CD8-positive, alpha-beta memory T cell (primary cell): Measurements from ENCODE around the gene TAS2R42. TPM values are rescaled to one million over a fixed set of nuclear protein-coding genes. Genes with fewer than 3 reads are reported as not detected.

ENCODE experiments used
- CTCF ChIA-PET: fragments of 350-600 bp; sonication (Branson Sonifier 250); formaldehyde crosslinking; loops from one replicate; lab custom pipeline; 2021; ENCODE audit warnings: antibody characterized with exemption; lab: Charles Lee
- POLR2A ChIA-PET: fragments of 350-600 bp; sonication (Branson Sonifier 250); formaldehyde crosslinking; loops from one replicate; lab custom pipeline; 2021; ENCODE audit warnings: antibody characterized with exemption; lab: Charles Lee
- DNase-seq, 5 donors: peaks; one replicate each; pipeline versions ENCODE4 v3.0.0 to v3.0.0-alpha.2; 2020 to 2022; ENCODE audit warnings: mixed read lengths in 1 of 5
- H3K27ac ChIP-seq: one replicate; pipeline ENCODE4 v1.7.0; 2013; ENCODE audit warnings: low read depth, mild to moderate bottlenecking, low read length, moderate library complexity
- H3K27me3 ChIP-seq: 2 replicates; pipeline ENCODE4 v1.7.0; 2013; ENCODE audit warnings: low read length, mild to moderate bottlenecking; ENCODE audit not compliant: insufficient read depth, poor library complexity, severe bottlenecking
- H3K36me3 ChIP-seq: 2 replicates; pipeline ENCODE4 v1.7.0; 2013; ENCODE audit warnings: mild to moderate bottlenecking, low read length, moderate library complexity; ENCODE audit not compliant: insufficient read depth
- H3K4me1 ChIP-seq: 2 replicates; pipeline ENCODE4 v1.7.0; 2013; ENCODE audit warnings: mild to moderate bottlenecking, low read length, moderate library complexity; ENCODE audit not compliant: insufficient read depth
- H3K4me3 ChIP-seq: 2 replicates; pipeline ENCODE4 v1.7.0; 2013; ENCODE audit warnings: mild to moderate bottlenecking, low read length
- H3K9me3 ChIP-seq: 2 replicates; pipeline ENCODE4 v1.7.0; 2013; ENCODE audit warnings: mild to moderate bottlenecking, low read length
- H3K27ac Mint-ChIP-seq, 8 donors: one replicate each; pipeline ENCODE4 v1.8.0; 2020 to 2021; ENCODE audit warnings: mixed read lengths in 8 of 8, mild to moderate bottlenecking in 6 of 8, inconsistent platforms in 3 of 8, moderate library complexity in 3 of 8
- H3K27me3 Mint-ChIP-seq, 2 donors: one replicate each; pipeline ENCODE4 v1.8.0; 2020 to 2021; ENCODE audit warnings: mixed read lengths in 2 of 2, mild to moderate bottlenecking in 1 of 2, moderate library complexity in 1 of 2
- H3K36me3 Mint-ChIP-seq, 3 donors: one replicate each; pipeline ENCODE4 v1.8.0; 2020 to 2021; ENCODE audit warnings: mixed read lengths in 3 of 3, inconsistent platforms in 1 of 3, mild to moderate bottlenecking in 1 of 3
- H3K4me1 Mint-ChIP-seq, 3 donors: one replicate each; pipeline ENCODE4 v1.8.0; 2020 to 2021; ENCODE audit warnings: mixed read lengths in 3 of 3, inconsistent platforms in 1 of 3, mild to moderate bottlenecking in 1 of 3
- H3K4me3 Mint-ChIP-seq, 7 donors: one replicate each; pipeline ENCODE4 v1.8.0; 2020 to 2021; ENCODE audit warnings: mixed read lengths in 7 of 7, mild to moderate bottlenecking in 6 of 7, moderate library complexity in 4 of 7, inconsistent platforms in 2 of 7
- H3K9me3 Mint-ChIP-seq, 5 donors: one replicate each; pipeline ENCODE4 v1.8.0; 2020 to 2022; ENCODE audit warnings: mixed read lengths in 5 of 5, mild to moderate bottlenecking in 3 of 5, moderate library complexity in 2 of 5, inconsistent platforms in 1 of 5
- polyA plus RNA-seq: library from polyadenylated mRNA; unstranded; fragments of 300-500 nt; fragmentation: Illumina TruSeq; gene quantifications from one replicate; pipeline ENCODE4 v1.2.3, GENCODE V29; 2021
- total RNA-seq, 2 experiments: library from RNA; stranded (reverse); gene quantifications; one replicate each; pipeline ENCODE4 v1.2.3, GENCODE V29; 2021

TAS2R42 gene
- total and polyA plus RNA-seq, 3 experiments from 2014 or later, result not detected

DNA sequence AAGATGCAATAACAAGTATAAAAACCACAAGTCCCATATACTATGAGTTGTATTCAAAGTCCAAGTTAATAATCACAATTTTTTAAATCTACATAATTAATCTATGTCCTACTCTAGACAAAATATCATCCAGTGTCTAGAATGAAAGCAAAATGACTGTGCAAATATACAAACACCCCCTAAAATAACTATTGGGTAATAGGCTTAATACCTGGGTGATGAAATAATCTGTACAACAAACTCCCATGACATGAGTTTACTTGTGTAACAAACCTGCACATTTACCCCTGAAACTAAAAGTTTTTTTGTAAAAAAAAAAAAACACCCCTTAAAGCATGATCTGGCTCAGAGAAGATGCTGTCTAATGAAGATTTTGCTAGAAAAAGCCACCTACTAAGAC lies 4.2 kb downstream of the TAS2R42 start:
- POLR2A ChIA-PET, result no interaction called here
- no peaks in the 10 kb centered on the region for H3K27me3 Mint-ChIP-seq
- H3K36me3 Mint-ChIP-seq, result peaks cover 0 to 6% (median 0%) of the 10 kb centered on the region in 3 donors

DNA sequence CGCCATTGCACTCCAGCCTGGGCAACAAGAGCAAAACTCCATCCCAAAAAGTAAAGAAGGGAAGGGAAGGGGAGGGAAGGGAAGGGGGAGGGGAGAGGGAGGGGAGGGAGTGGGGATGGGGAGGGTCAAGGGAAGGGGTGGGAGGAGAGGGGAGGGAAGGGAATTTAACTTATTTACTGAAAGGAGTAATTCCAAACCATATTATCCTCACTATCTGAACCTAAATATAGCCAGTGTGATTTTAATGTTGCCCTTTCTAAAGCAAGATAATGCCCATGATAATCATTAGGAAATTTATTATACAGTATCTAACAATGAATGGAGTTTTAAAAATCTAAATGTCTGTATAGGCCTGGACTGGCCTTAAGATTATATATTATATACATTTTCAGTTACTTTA lies 8.5 kb downstream of the TAS2R42 start:
- Mint-ChIP-seq H3K4me3 (no peak overlapping the region), H3K4me1 (peaks cover 4 to 21% (median 13%) of the 10 kb centered on the region in 3 donors), H3K36me3 (peaks cover 10 to 16% (median 15%) of the 10 kb centered on the region in 3 donors), H3K9me3 (no peaks in the 10 kb centered on the region), H3K27me3 (no peaks in the 10 kb centered on the region), H3K27ac (no peak overlapping the region)
- no peaks in the 10 kb centered on the region for H3K9me3 ChIP-seq
- ChIA-PET CTCF (no interaction called here), POLR2A (no interaction called here)
- H3K4me3 ChIP-seq, result no peak overlapping the region
- H3K4me1 ChIP-seq, result peaks cover 2% of the 10 kb centered on the region
- H3K36me3 ChIP-seq, result no peaks in the 10 kb centered on the region
- H3K27me3 ChIP-seq, result no peaks in the 10 kb centered on the region
- H3K27ac ChIP-seq, result no peak overlapping the region
- no peak for DNase-seq

More for the DNA sequence above, 4.2 kb downstream of the TAS2R42 start:
- DNase-seq, result no peak
- H3K9me3 Mint-ChIP-seq, result no peaks in the 10 kb centered on the region
- H3K4me1 ChIP-seq, result no peaks in the 10 kb centered on the region
- no peak overlapping the region for H3K27ac ChIP-seq
- no peaks in the 10 kb centered on the region for H3K27me3 ChIP-seq
- H3K36me3 ChIP-seq, result no peaks in the 10 kb centered on the region
- CTCF ChIA-PET, result no interaction called here
- no peak overlapping the region for H3K4me3 Mint-ChIP-seq
- no peak overlapping the region for H3K4me3 ChIP-seq
- no peaks in the 10 kb centered on the region for H3K9me3 ChIP-seq
- H3K4me1 Mint-ChIP-seq, result no peaks in the 10 kb centered on the region
- H3K27ac Mint-ChIP-seq, result no peak overlapping the region

DNA sequence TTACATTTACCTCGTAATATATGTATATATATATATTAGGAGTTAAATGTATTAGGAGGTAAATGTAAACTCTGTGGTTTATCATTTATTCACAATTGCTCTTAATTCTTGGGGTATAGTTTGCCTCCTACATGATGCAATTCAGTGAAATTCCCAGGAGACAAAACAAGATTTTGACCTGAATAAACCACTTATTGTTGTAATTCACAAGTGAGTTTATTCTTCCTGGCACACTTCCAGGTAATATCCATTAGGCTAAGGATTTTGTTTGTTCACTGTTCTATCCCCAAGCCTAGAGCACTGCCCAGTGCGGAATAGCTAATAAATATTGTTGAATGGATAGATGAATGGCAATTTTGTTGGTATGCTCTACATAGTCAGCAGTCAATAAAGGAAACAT lies 12.7 kb downstream of the TAS2R42 start:
- CTCF ChIA-PET, result no interaction called here
- H3K36me3 Mint-ChIP-seq, result peaks cover 11 to 38% (median 18%) of the 10 kb centered on the region in 3 donors
- no peak overlapping the region for H3K27ac Mint-ChIP-seq

DNA sequence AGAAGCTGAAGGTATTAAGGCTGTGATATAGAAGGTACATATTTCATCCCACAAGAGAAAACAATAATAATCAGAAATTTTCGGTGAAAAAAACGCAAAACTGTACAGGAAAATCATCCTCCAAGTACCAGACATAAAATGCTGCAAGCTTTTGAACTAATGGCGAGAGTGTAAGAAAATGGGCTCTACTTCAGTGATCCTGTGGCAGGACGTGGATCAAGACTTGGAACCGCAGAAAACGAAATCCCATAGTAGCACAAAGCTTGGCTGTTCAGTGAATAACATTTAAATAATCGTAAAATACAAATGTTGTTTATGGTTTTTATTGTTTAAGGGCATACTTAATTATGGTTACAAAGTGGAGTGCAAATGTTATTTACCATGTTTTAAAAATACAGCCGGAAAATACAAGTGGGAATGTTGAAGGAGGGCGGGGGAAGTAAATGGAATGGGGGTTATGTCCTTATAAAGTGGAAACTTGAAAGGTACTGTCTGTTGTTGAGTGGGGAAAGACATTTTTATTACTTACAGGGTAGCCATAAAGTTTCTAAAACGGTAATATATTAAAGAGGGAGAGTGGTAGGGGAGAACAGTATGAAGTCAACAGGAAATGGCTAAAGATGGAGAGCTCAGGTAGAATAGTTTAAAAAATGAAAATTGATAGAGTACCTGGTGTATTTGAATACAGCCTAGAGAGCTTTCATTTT lies 14.6 kb downstream of the TAS2R42 start:
- H3K27ac Mint-ChIP-seq, result peak overlapping the region; percentile 91 to 100 (median 98)

More for the DNA sequence above, 12.7 kb downstream of the TAS2R42 start:
- Histone ChIP-seq H3K4me3 (no peak overlapping the region), H3K4me1 (peaks cover 31% of the 10 kb centered on the region), H3K9me3 (no peaks in the 10 kb centered on the region), H3K27ac (no peak overlapping the region), H3K36me3 (no peaks in the 10 kb centered on the region), H3K27me3 (no peaks in the 10 kb centered on the region)
- peak overlapping the region in 1 of 7 donors; percentile 15 for H3K4me3 Mint-ChIP-seq
- peaks cover 39 to 58% (median 52%) of the 10 kb centered on the region in 3 donors for H3K4me1 Mint-ChIP-seq
- DNase-seq, result no peak
- POLR2A ChIA-PET, result no interaction called here
- no peaks in the 10 kb centered on the region for H3K9me3 Mint-ChIP-seq
- H3K27me3 Mint-ChIP-seq, result no peaks in the 10 kb centered on the region

DNA sequence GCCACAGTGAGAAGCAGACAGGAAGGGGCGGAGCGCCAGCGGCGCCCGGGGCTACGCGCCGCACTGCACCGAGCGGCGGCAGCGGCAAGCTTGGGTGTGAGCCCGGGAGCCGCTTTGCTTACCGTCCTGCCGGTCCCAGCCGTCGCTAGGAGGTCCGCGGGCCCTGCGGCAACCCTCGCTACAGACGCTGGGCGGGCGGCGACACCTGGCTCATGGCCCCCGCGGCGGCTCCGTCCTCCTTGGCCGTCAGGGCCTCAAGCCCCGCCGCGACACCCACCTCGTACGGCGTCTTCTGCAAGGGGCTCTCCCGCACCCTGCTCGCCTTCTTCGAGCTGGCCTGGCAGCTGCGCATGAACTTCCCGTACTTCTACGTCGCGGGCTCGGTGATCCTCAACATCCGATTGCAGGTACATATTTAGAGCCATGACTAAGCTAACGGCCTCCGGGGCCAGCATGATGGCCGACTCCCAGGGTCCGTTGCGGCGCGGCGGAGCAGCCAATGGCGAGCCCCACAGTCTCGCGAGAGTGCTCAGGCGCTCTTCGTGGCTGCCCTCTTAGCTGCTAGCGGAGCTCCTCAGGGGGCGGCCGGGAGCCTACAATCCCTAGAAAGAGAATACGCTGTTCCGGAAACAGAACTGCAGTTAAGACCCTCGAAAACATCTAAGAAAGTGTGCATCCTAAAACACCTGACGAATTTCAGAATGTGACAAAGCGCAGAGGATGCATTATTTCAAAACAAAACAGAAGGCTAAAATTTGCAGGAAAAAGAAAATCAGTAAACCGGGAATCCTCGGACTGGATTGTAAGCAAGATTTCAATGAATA lies 15.4 kb downstream of the TAS2R42 start, which contains the start of gene SMIM10L1:
Gene SMIM10L1, plus strand, starts transcription at position 50 of the 824 bp plus-strand sequence. Its CDS starts 163 bp downstream, at position 213.
- peaks cover 32% of the 10 kb centered on the region for H3K4me1 ChIP-seq
- H3K27ac ChIP-seq, result peak within 1 kb of the TSS; percentile 75
- H3K9me3 ChIP-seq, result no peaks in the 10 kb centered on the region
- H3K4me3 ChIP-seq, result peak within 1 kb of the TSS; percentile 59
- CTCF ChIA-PET, result interaction anchor here (1.1 to 2.0 kb wide), 7 partner anchors 8 to 315 kb away, joined by 3 to 8 read pairs (median 4); no protein-coding TSS in a partner anchor
- H3K4me3 Mint-ChIP-seq, result peak within 1 kb of the TSS; percentile 95 to 99 (median 98)
- no peaks in the 10 kb centered on the region for H3K27me3 ChIP-seq
- peak; percentile 79 to 93 (median 83) for DNase-seq
- H3K4me1 Mint-ChIP-seq, result peaks cover 60 to 79% (median 75%) of the 10 kb centered on the region in 3 donors
- H3K36me3 ChIP-seq, result no peaks in the 10 kb centered on the region
- H3K27me3 Mint-ChIP-seq, result no peaks in the 10 kb centered on the region
- H3K36me3 Mint-ChIP-seq, result peaks cover 12 to 53% (median 24%) of the 10 kb centered on the region in 3 donors
- peak within 1 kb of the TSS; percentile 91 to 100 (median 98) for H3K27ac Mint-ChIP-seq
- no peaks in the 10 kb centered on the region for H3K9me3 Mint-ChIP-seq
- POLR2A ChIA-PET, result interaction anchor here (0.5 to 1.3 kb wide), 7 partner anchors 8 to 1901 kb away, joined by 3 to 5 read pairs (median 3); partner anchors contain the start of gene BORCS5

More for the DNA sequence above, 14.6 kb downstream of the TAS2R42 start:
- Mint-ChIP-seq H3K27me3 (no peaks in the 10 kb centered on the region), H3K36me3 (peaks cover 12 to 50% (median 25%) of the 10 kb centered on the region in 3 donors), H3K4me3 (peak overlapping the region; percentile 95 to 99 (median 98)), H3K9me3 (no peaks in the 10 kb centered on the region), H3K4me1 (peaks cover 56 to 74% (median 71%) of the 10 kb centered on the region in 3 donors)
- no peaks in the 10 kb centered on the region for H3K9me3 ChIP-seq
- CTCF ChIA-PET, result interaction anchor here (1.1 to 2.0 kb wide), 6 partner anchors 9 to 314 kb away, joined by 3 to 8 read pairs (median 4); no protein-coding TSS in a partner anchor
- H3K27ac ChIP-seq, result peak overlapping the region; percentile 75
- DNase-seq, result peak in 1 of 5 donors; percentile 7
- peaks cover 32% of the 10 kb centered on the region for H3K4me1 ChIP-seq
- H3K36me3 ChIP-seq, result no peaks in the 10 kb centered on the region
- POLR2A ChIA-PET, result interaction anchor here (0.6 to 0.9 kb wide), 4 partner anchors 9 to 1185 kb away, joined by 3 to 7 read pairs (median 4); partner anchors contain the start of gene BORCS5
- no peaks in the 10 kb centered on the region for H3K27me3 ChIP-seq
- peak overlapping the region; percentile 59 for H3K4me3 ChIP-seq

DNA sequence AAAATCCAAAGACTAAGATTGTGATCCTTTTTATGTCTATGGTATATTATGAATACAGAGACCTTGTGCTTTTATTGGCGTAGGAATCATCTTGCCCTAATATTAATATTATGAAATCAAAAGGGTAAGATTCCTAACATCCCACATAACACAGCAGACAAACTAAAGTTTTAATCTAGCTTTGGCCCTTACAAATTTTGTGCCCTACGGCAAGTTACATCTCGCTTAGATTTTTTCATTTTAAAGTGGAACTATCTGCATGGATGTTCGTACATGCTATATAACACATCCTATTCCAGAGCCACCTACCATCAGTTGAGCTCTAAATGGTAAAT lies 16.0 kb downstream of the TAS2R42 start:
- Histone ChIP-seq H3K9me3 (no peaks in the 10 kb centered on the region), H3K27ac (peak overlapping the region; percentile 75), H3K36me3 (no peaks in the 10 kb centered on the region), H3K27me3 (no peaks in the 10 kb centered on the region), H3K4me1 (peaks cover 32% of the 10 kb centered on the region), H3K4me3 (peak overlapping the region; percentile 59)
- peaks cover 66 to 85% (median 74%) of the 10 kb centered on the region in 3 donors for H3K4me1 Mint-ChIP-seq
- CTCF ChIA-PET, result interaction anchor here (1.2 to 2.0 kb wide), 5 partner anchors 8 to 315 kb away, joined by 3 to 8 read pairs (median 4); no protein-coding TSS in a partner anchor
- H3K9me3 Mint-ChIP-seq, result no peaks in the 10 kb centered on the region
- POLR2A ChIA-PET, result interaction anchor here (0.5 to 1.3 kb wide), 4 partner anchors 10 to 1902 kb away, joined by 3 to 5 read pairs (median 3); no protein-coding TSS in a partner anchor
- peak overlapping the region; percentile 86 to 100 (median 91) for H3K27ac Mint-ChIP-seq
- no peak for DNase-seq
- H3K36me3 Mint-ChIP-seq, result peaks cover 9 to 55% (median 23%) of the 10 kb centered on the region in 3 donors
- no peaks in the 10 kb centered on the region for H3K27me3 Mint-ChIP-seq
- H3K4me3 Mint-ChIP-seq, result peak overlapping the region; percentile 95 to 99 (median 98)

DNA sequence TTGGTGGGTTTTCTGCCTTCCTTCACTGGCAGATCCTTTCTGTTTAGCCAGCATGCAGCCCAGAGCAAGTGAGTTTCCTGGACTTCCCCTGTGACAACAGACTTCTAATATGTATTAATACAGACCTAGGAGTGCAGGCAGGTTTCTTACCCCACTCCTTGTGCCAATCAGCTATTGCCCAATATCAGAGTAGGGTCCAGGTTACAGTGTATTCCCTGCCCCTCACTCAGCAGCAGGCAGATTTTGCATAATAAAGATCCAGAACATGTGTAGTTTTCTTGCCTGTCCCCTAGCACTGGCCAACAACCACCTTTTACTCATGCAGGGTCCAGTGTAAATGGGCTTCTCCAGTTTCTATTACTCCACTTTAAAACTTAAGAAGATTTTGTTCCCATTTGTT lies 20.4 kb downstream of the TAS2R42 start:
- Histone ChIP-seq H3K27ac (no peak overlapping the region), H3K4me3 (no peak overlapping the region)
- peaks cover 77 to 93% (median 90%) of the 10 kb centered on the region in 3 donors for H3K4me1 Mint-ChIP-seq

More for the DNA sequence above, 20.4 kb downstream of the TAS2R42 start:
- H3K27me3 ChIP-seq, result no peaks in the 10 kb centered on the region
- H3K36me3 Mint-ChIP-seq, result peaks cover 9 to 54% (median 23%) of the 10 kb centered on the region in 3 donors
- H3K9me3 ChIP-seq, result no peaks in the 10 kb centered on the region
- POLR2A ChIA-PET, result no interaction called here
- H3K27ac Mint-ChIP-seq, result no peak overlapping the region
- H3K9me3 Mint-ChIP-seq, result no peaks in the 10 kb centered on the region
- no peaks in the 10 kb centered on the region for H3K27me3 Mint-ChIP-seq
- no peaks in the 10 kb centered on the region for H3K36me3 ChIP-seq
- CTCF ChIA-PET, result no interaction called here
- peaks cover 18% of the 10 kb centered on the region for H3K4me1 ChIP-seq
- DNase-seq, result no peak
- H3K4me3 Mint-ChIP-seq, result no peak overlapping the region
